Esophagus muscularis mucosa (tissue), 4 donors: ENCODE results near the gene CCDC88A.

Source experiments
- EP300 ChIP-seq: sonication (generic); formaldehyde crosslinking; IDR thresholded peaks from one replicate; pipeline ENCODE4 v1.6.1; 2017; ENCODE audit warnings: antibody characterized with exemption
- POLR2A ChIP-seq: fragments of 450-650 bp; IDR thresholded peaks from one replicate; pipeline ENCODE4 v1.6.1; 2017; ENCODE audit warnings: antibody characterized with exemption, moderate library complexity, mild to moderate bottlenecking, low read depth
- POLR2AphosphoS5 ChIP-seq, 2 donors: sonication (generic); formaldehyde crosslinking; IDR thresholded peaks; one replicate each; pipeline ENCODE4 v1.6.1; 2017; ENCODE audit warnings: antibody characterized with exemption in 2 of 2
- TF ChIP-seq, protein P1 (sequence below), 3 experiments: fragments of 200-600 bp in 2 of 3; fragments of 450-650 bp in 1 of 3; sonication (generic) in 2 of 3; IDR thresholded peaks; one replicate each; pipeline ENCODE4 v1.5.1; 2017 to 2019; ENCODE audit warnings: antibody characterized with exemption in 3 of 3, mild to moderate bottlenecking in 2 of 3, moderate library complexity in 1 of 3

- TF ChIP-seq, protein P1, sequence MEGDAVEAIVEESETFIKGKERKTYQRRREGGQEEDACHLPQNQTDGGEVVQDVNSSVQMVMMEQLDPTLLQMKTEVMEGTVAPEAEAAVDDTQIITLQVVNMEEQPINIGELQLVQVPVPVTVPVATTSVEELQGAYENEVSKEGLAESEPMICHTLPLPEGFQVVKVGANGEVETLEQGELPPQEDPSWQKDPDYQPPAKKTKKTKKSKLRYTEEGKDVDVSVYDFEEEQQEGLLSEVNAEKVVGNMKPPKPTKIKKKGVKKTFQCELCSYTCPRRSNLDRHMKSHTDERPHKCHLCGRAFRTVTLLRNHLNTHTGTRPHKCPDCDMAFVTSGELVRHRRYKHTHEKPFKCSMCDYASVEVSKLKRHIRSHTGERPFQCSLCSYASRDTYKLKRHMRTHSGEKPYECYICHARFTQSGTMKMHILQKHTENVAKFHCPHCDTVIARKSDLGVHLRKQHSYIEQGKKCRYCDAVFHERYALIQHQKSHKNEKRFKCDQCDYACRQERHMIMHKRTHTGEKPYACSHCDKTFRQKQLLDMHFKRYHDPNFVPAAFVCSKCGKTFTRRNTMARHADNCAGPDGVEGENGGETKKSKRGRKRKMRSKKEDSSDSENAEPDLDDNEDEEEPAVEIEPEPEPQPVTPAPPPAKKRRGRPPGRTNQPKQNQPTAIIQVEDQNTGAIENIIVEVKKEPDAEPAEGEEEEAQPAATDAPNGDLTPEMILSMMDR (IDR thresholded peaks at IDR 0.05): no peak
- TF ChIP-seq EP300 (no peak), POLR2A (no peak), POLR2AphosphoS5 (IDR thresholded peaks at IDR 0.05) (no peak)
Observed at GRCh38 chr2:55365303-55365702, 54.4 kb downstream of the CCDC88A start.
